Nephron progenitor cell (in vitro differentiated cells): Measurements from ENCODE around the gene KLLN.
"Not testable (repeated sequence)": the region's sequence is repeated elsewhere in the genome, so short reads cannot be mapped to it uniquely, and the experiment has no call there.

Experiments used
- DNase-seq: peaks from one replicate; pipeline ENCODE4 v3.0.0; 2021
- H3K27ac Mint-ChIP-seq: 2 replicates; pipeline ENCODE4 v1.8.0; 2021; ENCODE audit warnings: mild to moderate bottlenecking, moderate library complexity, mixed read lengths
- H3K27me3 Mint-ChIP-seq: 2 replicates; pipeline ENCODE4 v1.8.0; 2021; ENCODE audit warnings: mild to moderate bottlenecking, low read depth, mixed read lengths; ENCODE audit not compliant: poor library complexity
- H3K36me3 Mint-ChIP-seq: 2 replicates; pipeline ENCODE4 v1.8.0; 2021; ENCODE audit warnings: low read depth, mixed read lengths
- H3K4me1 Mint-ChIP-seq: 2 replicates; pipeline ENCODE4 v1.8.0; 2021; ENCODE audit warnings: mixed read lengths
- H3K4me3 Mint-ChIP-seq: 2 replicates; pipeline ENCODE4 v1.8.0; 2021; ENCODE audit warnings: mild to moderate bottlenecking, moderate library complexity, mixed read lengths
- H3K9me3 Mint-ChIP-seq: 2 replicates; pipeline ENCODE4 v1.8.0; 2021; ENCODE audit warnings: mild to moderate bottlenecking, moderate library complexity, mixed read lengths
- CTCF ChIP-seq: fragments of 200-600 bp; sonication (generic); IDR thresholded peaks from 2 replicates; pipeline ENCODE4 v1.5.0; 2021; ENCODE audit warnings: antibody characterized with exemption

KLLN gene

DNA sequence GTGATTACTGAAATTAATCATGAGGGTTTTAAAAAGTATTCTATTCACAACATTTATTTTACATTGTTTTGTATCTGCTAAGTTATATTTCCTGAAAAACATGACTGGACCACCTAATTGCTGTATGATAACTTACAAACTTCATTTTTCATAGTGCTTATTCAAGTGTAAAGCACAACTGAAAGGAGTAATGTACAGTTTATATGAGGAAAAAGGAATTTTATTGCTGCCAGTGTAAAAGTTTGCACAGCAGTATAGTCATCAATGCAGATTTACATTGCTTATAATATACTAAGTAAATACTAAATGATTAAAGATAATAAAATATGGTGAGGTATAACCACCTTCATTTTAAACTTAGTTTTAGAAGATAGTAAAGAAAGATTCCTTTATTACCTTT, 4.1 kb upstream of the KLLN start:
- no peaks in the 10 kb centered on the region for H3K27me3 Mint-ChIP-seq
- no peak for TF ChIP-seq CTCF
- peak overlapping the region; percentile 99 for H3K4me3 Mint-ChIP-seq
- no peak overlapping the region for H3K27ac Mint-ChIP-seq
- peaks cover 45% of the 10 kb centered on the region for H3K4me1 Mint-ChIP-seq
- no peak for DNase-seq
- H3K9me3 Mint-ChIP-seq: no peaks in the 10 kb centered on the region
- peaks cover 14% of the 10 kb centered on the region for H3K36me3 Mint-ChIP-seq

GRCh38 chr10:87866412-87866974, 3.2 kb upstream of the KLLN start:
- H3K27me3 Mint-ChIP-seq: peaks cover 1% of the 10 kb centered on the region
- H3K4me1 Mint-ChIP-seq: peaks cover 49% of the 10 kb centered on the region
- H3K27ac Mint-ChIP-seq: peak overlapping the region; percentile 75
- TF ChIP-seq CTCF: no peak
- DNase-seq: no peak
- H3K36me3 Mint-ChIP-seq: peaks cover 14% of the 10 kb centered on the region
- peak overlapping the region; percentile 99 for H3K4me3 Mint-ChIP-seq
- H3K9me3 Mint-ChIP-seq: no peaks in the 10 kb centered on the region

- peak overlapping the region; percentile 99 for H3K4me3 Mint-ChIP-seq
Observed at GRCh38 chr10:87865241-87865881, 2.0 kb upstream of the KLLN start.

DNA sequence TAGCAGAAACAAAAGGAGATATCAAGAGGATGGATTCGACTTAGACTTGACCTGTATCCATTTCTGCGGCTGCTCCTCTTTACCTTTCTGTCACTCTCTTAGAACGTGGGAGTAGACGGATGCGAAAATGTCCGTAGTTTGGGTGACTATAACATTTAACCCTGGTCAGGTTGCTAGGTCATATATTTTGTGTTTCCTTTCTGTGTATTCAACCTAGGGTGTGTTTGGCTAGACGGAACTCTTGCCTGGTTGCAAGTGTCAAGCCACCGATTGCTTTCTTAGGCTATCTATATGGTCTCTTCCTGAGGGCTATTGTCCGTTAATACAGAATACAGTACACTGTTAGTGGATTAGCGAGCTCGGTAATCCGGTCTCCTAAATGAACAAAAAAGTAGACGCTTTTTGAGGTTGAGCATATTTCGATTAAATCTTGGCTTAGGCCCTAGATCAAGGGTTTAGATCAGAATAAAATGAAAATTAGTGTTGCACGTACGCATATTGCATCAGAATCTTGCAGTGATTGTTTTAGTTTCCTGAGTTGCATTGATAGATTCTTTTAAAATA, 1.2 kb upstream of the KLLN start:
- Mint-ChIP-seq H3K9me3 (no peaks in the 10 kb centered on the region), H3K4me1 (peaks cover 56% of the 10 kb centered on the region), H3K36me3 (peaks cover 4% of the 10 kb centered on the region), H3K27me3 (peaks cover 3% of the 10 kb centered on the region), H3K27ac (peak overlapping the region; percentile 99), H3K4me3 (peak overlapping the region; percentile 99)
- DNase-seq: no peak
- TF ChIP-seq CTCF: no peak

More at GRCh38 chr10:87865241-87865881, 2.0 kb upstream of the KLLN start:
- peaks cover 3% of the 10 kb centered on the region for H3K27me3 Mint-ChIP-seq
- H3K27ac Mint-ChIP-seq: peak overlapping the region; percentile 78
- H3K4me1 Mint-ChIP-seq: peaks cover 52% of the 10 kb centered on the region
- DNase-seq: no peak
- peaks cover 4% of the 10 kb centered on the region for H3K36me3 Mint-ChIP-seq
- TF ChIP-seq CTCF: no peak
- no peaks in the 10 kb centered on the region for H3K9me3 Mint-ChIP-seq

GRCh38 chr10:87863951-87864495, 690 bp upstream of the KLLN start:
- not testable (repeated sequence) for H3K9me3 Mint-ChIP-seq, H3K36me3 Mint-ChIP-seq, H3K27me3 Mint-ChIP-seq
- H3K27ac Mint-ChIP-seq: peak overlapping the region; percentile 99
- H3K4me1 Mint-ChIP-seq: peaks cover 53% of the 10 kb centered on the region
- H3K4me3 Mint-ChIP-seq: peak overlapping the region; percentile 99
- peak; percentile 52 for DNase-seq

DNA sequence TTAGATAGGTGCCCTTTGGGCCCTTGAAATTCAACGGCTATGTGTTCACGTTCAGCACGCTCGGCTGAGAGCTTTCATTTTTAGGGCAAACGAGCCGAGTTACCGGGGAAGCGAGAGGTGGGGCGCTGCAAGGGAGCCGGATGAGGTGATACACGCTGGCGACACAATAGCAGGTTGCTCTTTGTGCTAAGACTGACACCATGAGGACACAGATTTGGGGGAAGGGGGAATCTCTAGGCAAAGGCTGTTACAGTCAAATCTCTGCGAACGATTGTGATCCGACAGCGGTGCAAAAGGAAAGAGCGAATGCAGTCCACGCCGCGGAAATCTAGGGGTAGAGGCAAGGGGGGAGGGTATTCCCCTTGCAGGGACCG, 667 bp downstream of the KLLN start:
- peaks cover 3% of the 10 kb centered on the region for H3K27me3 Mint-ChIP-seq
- no peaks in the 10 kb centered on the region for H3K9me3 Mint-ChIP-seq
- no peaks in the 10 kb centered on the region for H3K36me3 Mint-ChIP-seq
- H3K27ac Mint-ChIP-seq: peak overlapping the region; percentile 98
- H3K4me3 Mint-ChIP-seq: peak overlapping the region; percentile 99
- DNase-seq: no peak
- peaks cover 44% of the 10 kb centered on the region for H3K4me1 Mint-ChIP-seq
- no peak for TF ChIP-seq CTCF
